Spleen (tissue), 7 donors: ENCODE measurements around the gene GPN2.
"Not testable (repeated sequence)": the region's sequence is repeated elsewhere in the genome, so short reads cannot be mapped to it uniquely, and the experiment has no call there.

Source experiments
- POLR2A ChIP-seq, 3 donors: fragments of 450-650 bp; IDR thresholded peaks; one replicate each; pipeline ENCODE4 v1.5.1; 2017; ENCODE audit warnings: antibody characterized with exemption in 3 of 3, mild to moderate bottlenecking in 1 of 3
- POLR2AphosphoS5 ChIP-seq, 3 donors: sonication (generic); formaldehyde crosslinking; IDR thresholded peaks; one replicate each; pipeline ENCODE4 v1.5.1; 2017; ENCODE audit warnings: antibody characterized with exemption in 3 of 3
- TF ChIP-seq, protein P1 (sequence below), 11 experiments: fragments of 200-600 bp in 7 of 11; fragments of 450-650 bp in 4 of 11; sonication (generic) in 4 of 11; IDR thresholded peaks in 8 of 11; conservative IDR thresholded peaks in 3 of 11; 1 replicate in 7 of 11; 2 replicates in 4 of 11; pipeline versions ENCODE4 v1.4.0 to v1.8.0; 2016 to 2021; ENCODE audit warnings: antibody characterized with exemption in 11 of 11, inconsistent platforms in 4 of 11, mild to moderate bottlenecking in 1 of 11
- donor health status: DM: no; HTN: no; CAD: no; lungs with moderate emphysema.
- donor health status: DM: no; HTN: no; CAD: no.
- donor health status: DM: no; HTN: no; CAD: no.

DNA sequence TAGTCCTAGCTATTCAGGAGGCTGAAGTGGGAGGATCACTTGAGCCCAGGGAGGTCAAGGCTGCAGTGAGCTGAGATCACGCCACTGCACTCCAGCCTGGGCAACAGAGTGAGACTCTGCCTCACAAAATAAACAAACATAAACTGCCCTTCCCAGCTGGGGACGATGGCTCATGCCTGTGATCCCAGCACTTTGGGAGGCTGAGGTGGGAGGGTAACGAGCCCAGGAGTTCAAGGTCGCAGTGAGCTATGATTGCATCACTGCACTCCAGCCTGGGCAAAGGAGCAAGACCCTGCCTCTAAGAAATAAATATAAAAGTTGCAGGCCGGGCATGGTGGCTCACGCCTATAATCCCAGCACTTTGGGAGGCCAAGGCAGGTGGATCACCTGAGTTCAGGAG is 8.5 kb downstream of the GPN2 start:
- TF ChIP-seq POLR2AphosphoS5 (IDR thresholded peaks at IDR 0.05), result peak in 1 of 3 donors; percentile 19
- TF ChIP-seq, protein P1, sequence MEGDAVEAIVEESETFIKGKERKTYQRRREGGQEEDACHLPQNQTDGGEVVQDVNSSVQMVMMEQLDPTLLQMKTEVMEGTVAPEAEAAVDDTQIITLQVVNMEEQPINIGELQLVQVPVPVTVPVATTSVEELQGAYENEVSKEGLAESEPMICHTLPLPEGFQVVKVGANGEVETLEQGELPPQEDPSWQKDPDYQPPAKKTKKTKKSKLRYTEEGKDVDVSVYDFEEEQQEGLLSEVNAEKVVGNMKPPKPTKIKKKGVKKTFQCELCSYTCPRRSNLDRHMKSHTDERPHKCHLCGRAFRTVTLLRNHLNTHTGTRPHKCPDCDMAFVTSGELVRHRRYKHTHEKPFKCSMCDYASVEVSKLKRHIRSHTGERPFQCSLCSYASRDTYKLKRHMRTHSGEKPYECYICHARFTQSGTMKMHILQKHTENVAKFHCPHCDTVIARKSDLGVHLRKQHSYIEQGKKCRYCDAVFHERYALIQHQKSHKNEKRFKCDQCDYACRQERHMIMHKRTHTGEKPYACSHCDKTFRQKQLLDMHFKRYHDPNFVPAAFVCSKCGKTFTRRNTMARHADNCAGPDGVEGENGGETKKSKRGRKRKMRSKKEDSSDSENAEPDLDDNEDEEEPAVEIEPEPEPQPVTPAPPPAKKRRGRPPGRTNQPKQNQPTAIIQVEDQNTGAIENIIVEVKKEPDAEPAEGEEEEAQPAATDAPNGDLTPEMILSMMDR (IDR thresholded peaks at IDR 0.05 in 8 of 11, conservative IDR thresholded peaks at IDR 0.05 in 3 of 11), result not testable (repeated sequence)
- TF ChIP-seq POLR2A (IDR thresholded peaks at IDR 0.05), result not testable (repeated sequence)
